IPS-20b (cell line): Measurements from ENCODE around the gene COL6A1.

ENCODE experiments used
- H3K27ac ChIP-seq: one replicate; pipeline ENCODE4 v1.5.1; 2013; ENCODE audit warnings: low read length
- H3K27me3 ChIP-seq: 2 replicates; pipeline ENCODE4 v1.6.1; 2013; ENCODE audit warnings: mild to moderate bottlenecking, low read length, inconsistent platforms; ENCODE audit not compliant: insufficient read depth
- H3K36me3 ChIP-seq: 2 replicates; pipeline ENCODE4 v1.6.1; 2013; ENCODE audit warnings: low read depth, mild to moderate bottlenecking, inconsistent platforms, low read length, moderate library complexity; ENCODE audit not compliant: insufficient read depth
- H3K4me1 ChIP-seq: 2 replicates; pipeline ENCODE4 v1.6.1; 2013; ENCODE audit warnings: mild to moderate bottlenecking, control low read depth, inconsistent platforms, low read length, moderate library complexity; ENCODE audit not compliant: insufficient read depth
- H3K4me3 ChIP-seq: 2 replicates; pipeline ENCODE4 v1.5.1; 2013; ENCODE audit warnings: mild to moderate bottlenecking, low read length, inconsistent platforms
- H3K9ac ChIP-seq: 2 replicates; pipeline ENCODE4 v1.6.1; 2013; ENCODE audit warnings: low read depth, mild to moderate bottlenecking, inconsistent platforms, low read length, moderate library complexity
- H3K9me3 ChIP-seq: 2 replicates; pipeline ENCODE4 v1.6.1; 2013; ENCODE audit warnings: mild to moderate bottlenecking, low read depth, low read length, inconsistent platforms; ENCODE audit not compliant: insufficient read depth

The COL6A1 gene

GRCh38 chr21:46008893-46009621 lies 27.5 kb downstream of the COL6A1 start:
- Histone ChIP-seq H3K27ac (no peak overlapping the region), H3K4me1 (no peaks in the 10 kb centered on the region), H3K9ac (no peak overlapping the region), H3K9me3 (no peaks in the 10 kb centered on the region), H3K27me3 (no peaks in the 10 kb centered on the region), H3K4me3 (no peak overlapping the region), H3K36me3 (no peaks in the 10 kb centered on the region)

- H3K36me3 ChIP-seq, result no peaks in the 10 kb centered on the region
- no peak overlapping the region for H3K9ac ChIP-seq
- H3K27ac ChIP-seq, result no peak overlapping the region
- no peaks in the 10 kb centered on the region for H3K27me3 ChIP-seq
- H3K9me3 ChIP-seq, result no peaks in the 10 kb centered on the region
- no peaks in the 10 kb centered on the region for H3K4me1 ChIP-seq
- H3K4me3 ChIP-seq, result no peak overlapping the region
Measured at GRCh38 chr21:46009951-46010705, 28.6 kb downstream of the COL6A1 start.

- H3K36me3 ChIP-seq, result no peaks in the 10 kb centered on the region
- no peaks in the 10 kb centered on the region for H3K9me3 ChIP-seq
- no peaks in the 10 kb centered on the region for H3K4me1 ChIP-seq
- no peak overlapping the region for H3K9ac ChIP-seq
- H3K4me3 ChIP-seq, result no peak overlapping the region
- no peaks in the 10 kb centered on the region for H3K27me3 ChIP-seq
- no peak overlapping the region for H3K27ac ChIP-seq
Measured at GRCh38 chr21:46011267-46011967, 29.8 kb downstream of the COL6A1 start.

GRCh38 chr21:46012154-46012553 lies 30.6 kb downstream of the COL6A1 start:
- H3K27ac ChIP-seq, result no peak overlapping the region
- H3K9me3 ChIP-seq, result no peaks in the 10 kb centered on the region
- H3K4me3 ChIP-seq, result no peak overlapping the region
- H3K4me1 ChIP-seq, result no peaks in the 10 kb centered on the region
- H3K9ac ChIP-seq, result no peak overlapping the region
- H3K36me3 ChIP-seq, result no peaks in the 10 kb centered on the region
- no peaks in the 10 kb centered on the region for H3K27me3 ChIP-seq

- Histone ChIP-seq H3K27ac (no peak overlapping the region), H3K4me1 (no peaks in the 10 kb centered on the region), H3K9me3 (no peaks in the 10 kb centered on the region), H3K4me3 (no peak overlapping the region), H3K36me3 (no peaks in the 10 kb centered on the region), H3K27me3 (no peaks in the 10 kb centered on the region), H3K9ac (no peak overlapping the region)
Measured at GRCh38 chr21:46014828-46015227, 33.3 kb downstream of the COL6A1 start.

GRCh38 chr21:46017148-46017547 lies 35.6 kb downstream of the COL6A1 start:
- no peak overlapping the region for H3K27ac ChIP-seq
- H3K27me3 ChIP-seq, result no peaks in the 10 kb centered on the region
- no peaks in the 10 kb centered on the region for H3K36me3 ChIP-seq
- no peaks in the 10 kb centered on the region for H3K9me3 ChIP-seq
- H3K4me1 ChIP-seq, result no peaks in the 10 kb centered on the region
- no peak overlapping the region for H3K9ac ChIP-seq
- H3K4me3 ChIP-seq, result no peak overlapping the region

- Histone ChIP-seq H3K9me3 (no peaks in the 10 kb centered on the region), H3K27me3 (no peaks in the 10 kb centered on the region), H3K36me3 (no peaks in the 10 kb centered on the region), H3K4me1 (no peaks in the 10 kb centered on the region), H3K27ac (no peak overlapping the region), H3K9ac (no peak overlapping the region), H3K4me3 (no peak overlapping the region)
Measured at GRCh38 chr21:46017695-46018094, 36.1 kb downstream of the COL6A1 start.

GRCh38 chr21:46018615-46019014 lies 37.0 kb downstream of the COL6A1 start:
- Histone ChIP-seq H3K9ac (no peak overlapping the region), H3K36me3 (no peaks in the 10 kb centered on the region), H3K9me3 (no peaks in the 10 kb centered on the region), H3K4me1 (no peaks in the 10 kb centered on the region), H3K27ac (no peak overlapping the region), H3K4me3 (no peak overlapping the region), H3K27me3 (no peaks in the 10 kb centered on the region)

GRCh38 chr21:46020581-46020980 lies 39.0 kb downstream of the COL6A1 start:
- Histone ChIP-seq H3K27me3 (no peaks in the 10 kb centered on the region), H3K4me1 (0 out of 2 replicates have a peak, but pooled peaks cover 2% of the 10 kb centered on the region), H3K36me3 (no peaks in the 10 kb centered on the region), H3K27ac (no peak overlapping the region), H3K9ac (no peak overlapping the region), H3K4me3 (no peak overlapping the region), H3K9me3 (no peaks in the 10 kb centered on the region)

GRCh38 chr21:46021398-46021797 lies 39.8 kb downstream of the COL6A1 start:
- Histone ChIP-seq H3K9ac (no peak overlapping the region), H3K36me3 (no peaks in the 10 kb centered on the region), H3K9me3 (no peaks in the 10 kb centered on the region), H3K4me1 (0 out of 2 replicates have a peak, but pooled peaks cover 2% of the 10 kb centered on the region), H3K27me3 (no peaks in the 10 kb centered on the region), H3K4me3 (no peak overlapping the region), H3K27ac (no peak overlapping the region)

- Histone ChIP-seq H3K27me3 (no peaks in the 10 kb centered on the region), H3K27ac (no peak overlapping the region), H3K4me3 (no peak overlapping the region), H3K36me3 (no peaks in the 10 kb centered on the region), H3K4me1 (0 out of 2 replicates have a peak, but pooled peaks cover 2% of the 10 kb centered on the region), H3K9me3 (no peaks in the 10 kb centered on the region), H3K9ac (no peak overlapping the region)
Measured at GRCh38 chr21:46021978-46022544, 40.5 kb downstream of the COL6A1 start.
